ENCODE measurements around the gene COX6B2. TPM values are rescaled to one million over a fixed set of nuclear protein-coding genes. Genes with fewer than 3 reads are reported as not detected.

COX6B2 gene
- total and polyA plus RNA-seq, 12 donors: 0.17 to 0.18 TPM; not detected in 10

DNA sequence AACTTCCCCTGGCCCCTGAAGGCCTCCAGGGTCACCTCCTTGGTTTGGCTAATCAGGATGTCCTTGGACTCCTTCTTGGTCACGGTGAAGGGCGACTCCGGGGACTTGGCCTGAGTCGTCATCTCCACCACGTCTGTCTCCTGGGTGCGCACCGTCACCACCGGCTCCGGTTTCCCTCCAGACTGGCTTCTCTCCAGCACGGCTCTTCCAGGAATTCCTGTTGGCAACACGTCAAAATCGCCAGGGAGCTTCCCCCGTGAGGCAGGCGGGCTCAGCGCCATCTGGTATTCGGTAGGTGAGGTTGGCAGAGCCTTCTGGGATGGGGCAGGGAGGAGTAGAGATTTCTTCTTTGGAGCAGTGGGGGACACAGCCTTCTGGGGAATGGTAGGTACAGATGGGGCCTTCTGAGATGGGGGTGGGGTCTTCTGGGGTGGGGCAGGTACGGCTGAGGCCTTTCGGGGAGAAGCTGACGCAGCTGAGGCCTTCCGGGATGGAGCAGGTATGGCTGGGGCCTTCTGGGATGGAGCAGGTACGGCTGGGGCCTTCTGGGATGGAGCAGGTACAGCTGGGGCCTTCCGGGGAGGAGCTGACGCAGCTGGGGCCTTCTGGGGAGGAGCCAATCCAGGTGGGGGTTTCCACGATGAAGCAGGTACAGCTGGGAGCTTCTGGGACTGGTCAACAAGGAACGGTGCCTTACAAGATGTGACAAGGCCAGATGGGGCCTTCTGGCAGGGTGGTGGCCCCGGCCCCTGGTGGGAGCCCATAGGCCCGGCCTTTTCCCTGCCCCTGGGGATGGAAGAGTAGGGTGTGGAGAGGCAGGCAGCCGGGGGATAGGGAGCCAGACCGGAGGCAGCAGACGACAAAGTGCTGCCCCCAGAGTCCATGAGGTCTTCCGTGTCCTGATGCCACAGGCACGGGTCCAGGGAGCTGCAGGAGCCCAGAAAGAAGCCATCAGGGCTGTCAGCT is 4.7 kb upstream of the COX6B2 start:
- 68 to 81% (median 70%) methylated on average over 23 to 32 of the region's 32 CpGs for WGBS, 4 donors
- Histone ChIP-seq H3K27me3 (no peaks in the 10 kb centered on the region), H3K9me3 (replicated peaks in 1 of 3) (no peaks in the 10 kb centered on the region), H3K4me1 (replicated peaks in 1 of 2) (peaks cover 2 to 5% of the 10 kb centered on the region in 2 donors), H3K4me3 (no peak overlapping the region), H3K36me3 (replicated peaks in 1 of 2) (no peaks in the 10 kb centered on the region), H3K27ac (no peak overlapping the region)
- TF ChIP-seq, protein P1, sequence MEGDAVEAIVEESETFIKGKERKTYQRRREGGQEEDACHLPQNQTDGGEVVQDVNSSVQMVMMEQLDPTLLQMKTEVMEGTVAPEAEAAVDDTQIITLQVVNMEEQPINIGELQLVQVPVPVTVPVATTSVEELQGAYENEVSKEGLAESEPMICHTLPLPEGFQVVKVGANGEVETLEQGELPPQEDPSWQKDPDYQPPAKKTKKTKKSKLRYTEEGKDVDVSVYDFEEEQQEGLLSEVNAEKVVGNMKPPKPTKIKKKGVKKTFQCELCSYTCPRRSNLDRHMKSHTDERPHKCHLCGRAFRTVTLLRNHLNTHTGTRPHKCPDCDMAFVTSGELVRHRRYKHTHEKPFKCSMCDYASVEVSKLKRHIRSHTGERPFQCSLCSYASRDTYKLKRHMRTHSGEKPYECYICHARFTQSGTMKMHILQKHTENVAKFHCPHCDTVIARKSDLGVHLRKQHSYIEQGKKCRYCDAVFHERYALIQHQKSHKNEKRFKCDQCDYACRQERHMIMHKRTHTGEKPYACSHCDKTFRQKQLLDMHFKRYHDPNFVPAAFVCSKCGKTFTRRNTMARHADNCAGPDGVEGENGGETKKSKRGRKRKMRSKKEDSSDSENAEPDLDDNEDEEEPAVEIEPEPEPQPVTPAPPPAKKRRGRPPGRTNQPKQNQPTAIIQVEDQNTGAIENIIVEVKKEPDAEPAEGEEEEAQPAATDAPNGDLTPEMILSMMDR (IDR thresholded peaks at IDR 0.05): no peak
- no peak for TF ChIP-seq POLR2A (IDR thresholded peaks at IDR 0.05)
- intact Hi-C loops (cut with DNase I): no loop called here
- DNase-seq: peak in 1 of 7 donors; percentile 29

DNA sequence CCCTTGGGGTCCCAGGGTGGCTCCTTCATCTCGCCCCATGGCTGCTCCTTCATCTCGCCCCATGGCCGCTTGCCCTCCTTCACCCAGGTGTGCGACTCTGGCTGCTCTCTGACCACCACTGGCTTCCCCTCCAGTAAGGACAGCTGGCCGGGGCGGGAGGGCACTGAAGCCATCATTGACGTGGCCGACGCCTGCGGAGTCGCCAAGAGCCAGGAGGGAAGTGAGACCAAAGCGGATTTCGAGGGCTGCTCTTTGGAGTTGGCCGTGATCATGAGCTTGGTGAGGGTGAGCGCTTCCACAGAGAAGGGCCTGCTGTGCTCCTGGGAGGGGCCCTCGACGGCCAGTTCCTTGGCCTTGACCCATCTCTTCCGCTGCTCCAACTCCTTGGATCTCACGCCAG is 4.0 kb upstream of the COX6B2 start:
- Histone ChIP-seq H3K27ac (no peak overlapping the region), H3K9me3 (replicated peaks in 1 of 3) (no peaks in the 10 kb centered on the region), H3K27me3 (no peaks in the 10 kb centered on the region), H3K4me3 (no peak overlapping the region), H3K36me3 (replicated peaks in 1 of 2) (no peaks in the 10 kb centered on the region), H3K4me1 (replicated peaks in 1 of 2) (peaks cover 9 to 11% of the 10 kb centered on the region in 2 donors)
- DNase-seq: no peak
- intact Hi-C loops (cut with DNase I): no loop called here
- no peak for TF ChIP-seq POLR2A (IDR thresholded peaks at IDR 0.05)
- TF ChIP-seq, protein P1 (IDR thresholded peaks at IDR 0.05): no peak
- 84 to 86% (median 85%) methylated on average over 16 to 19 of the region's 19 CpGs for WGBS, 4 donors

DNA sequence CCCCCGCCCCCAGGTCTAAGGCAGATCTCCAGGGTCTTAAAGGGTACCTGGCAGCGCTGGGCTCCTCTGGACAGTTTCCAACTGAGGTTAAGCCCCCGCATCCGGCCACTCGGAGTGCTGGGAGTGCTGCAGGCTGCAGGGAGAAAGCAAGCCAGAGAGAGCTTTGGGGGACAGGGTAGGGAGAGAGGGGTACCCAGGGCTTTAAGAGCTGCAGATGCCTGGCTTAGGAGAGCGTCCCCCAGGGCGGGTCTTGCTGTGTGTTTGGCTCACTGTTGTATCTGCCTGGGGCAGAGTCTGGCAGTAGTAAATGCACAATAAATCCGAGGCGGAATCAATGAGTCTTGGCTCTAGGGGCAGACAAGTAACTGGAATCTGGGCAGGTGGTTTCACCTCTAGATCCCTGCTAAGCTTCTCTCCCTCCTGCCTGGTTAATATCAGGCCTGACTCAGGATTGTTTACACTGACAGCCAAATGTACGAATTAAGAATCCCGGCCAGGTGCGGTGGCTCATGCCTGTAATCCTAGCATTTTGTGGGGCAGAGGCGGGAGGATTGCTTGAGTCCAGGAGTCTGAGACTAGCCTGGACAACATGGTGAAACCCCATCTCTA is 798 bp upstream of the COX6B2 start:
- peaks cover 18% of the 10 kb centered on the region for H3K27me3 ChIP-seq

More for the DNA sequence above, 798 bp upstream of the COX6B2 start:
- H3K4me1 ChIP-seq (replicated peaks in 1 of 2): peaks cover 12 to 15% of the 10 kb centered on the region in 2 donors
- H3K36me3 ChIP-seq (replicated peaks in 1 of 2): no peaks in the 10 kb centered on the region
- WGBS, 4 donors: 42 to 51% (median 48%) methylated on average over 7 to 13 of the region's 13 CpGs
- H3K4me3 ChIP-seq: no peak overlapping the region
- H3K27ac ChIP-seq: no peak overlapping the region
- DNase-seq: no peak
- H3K9me3 ChIP-seq (replicated peaks in 1 of 3): no peaks in the 10 kb centered on the region
- TF ChIP-seq POLR2A (IDR thresholded peaks at IDR 0.05): no peak
- TF ChIP-seq, protein P1 (IDR thresholded peaks at IDR 0.05): no peak
- intact Hi-C loops (cut with DNase I): no loop called here
